ENCODE measurements around the gene BTBD6.
"Not testable (repeated sequence)": the region's sequence is repeated elsewhere in the genome, so short reads cannot be mapped to it uniquely, and the experiment has no call there.

DNA sequence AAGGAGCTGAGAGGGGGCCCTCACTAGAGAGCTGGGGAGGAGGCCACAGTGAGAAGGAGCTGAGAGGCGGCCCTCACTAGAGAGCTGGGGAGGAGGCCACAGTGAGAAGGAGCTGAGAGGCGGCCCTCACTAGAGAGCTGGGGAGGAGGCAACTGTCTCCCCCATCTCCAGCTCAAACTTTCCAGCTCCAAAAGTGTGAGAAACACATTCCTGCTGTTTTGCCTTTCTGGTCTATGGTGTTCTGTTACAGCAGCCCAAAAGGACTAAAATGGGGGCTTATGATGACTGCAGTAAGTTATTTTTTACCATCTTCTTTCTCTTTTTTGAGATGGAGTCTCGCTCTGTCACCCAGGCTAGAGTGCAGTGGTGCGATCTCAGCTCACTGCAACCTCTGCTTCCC, 29.1 kb downstream of the BTBD6 start:
- not testable (repeated sequence) for TF ChIP-seq POLR2A, CTCF (IDR thresholded peaks at IDR 0.05)

All from esophagus squamous epithelium (tissue), 4 donors.